AG04449 (cell line): ENCODE data around the gene JPH4.

ENCODE experiments used
- CTCF ChIA-PET: fragments of 350-600 bp; formaldehyde crosslinking; extraction: SDS; loops from one replicate; lab custom pipeline; 2021; ENCODE audit warnings: antibody characterized with exemption; lab: Yijun Ruan, JAX
- POLR2A ChIA-PET: fragments of 400-600, 350-600 bp; formaldehyde crosslinking; extraction: SDS; loops from one replicate; lab custom pipeline; 2020; ENCODE audit warnings: antibody characterized with exemption, inconsistent platforms; lab: Yijun Ruan, JAX
- DNase-seq: peaks from one replicate; pipeline ENCODE4 v3.0.0-alpha.2; 2010; ENCODE audit warnings: low read depth, low spot score
- H3K4me3 ChIP-seq: 2 replicates; pipeline ENCODE4 v1.5.1; 2011; ENCODE audit warnings: low read depth, mild to moderate bottlenecking, control low read depth, low read length
- CTCF ChIP-seq: IDR thresholded peaks from one replicate; pipeline ENCODE4 v1.5.1; 2011; ENCODE audit warnings: mild to moderate bottlenecking, moderate library complexity, low read length, control low read depth, inconsistent platforms; ENCODE audit not compliant: insufficient read depth; ENCODE audit errors: missing control alignments

The JPH4 gene

GRCh38 chr14:23544511-23545447 is 33.8 kb downstream of the JPH4 start:
- POLR2A ChIA-PET: no interaction called here
- no peak overlapping the region for H3K4me3 ChIP-seq
- DNase-seq: no peak
- CTCF ChIA-PET: interaction anchor here (1.1 to 1.2 kb wide), 2 partner anchors 10 to 19 kb away, joined by 3 read pairs; no protein-coding TSS in a partner anchor
- TF ChIP-seq CTCF: no peak

GRCh38 chr14:23543403-23543802 is 35.2 kb downstream of the JPH4 start:
- ChIA-PET POLR2A (no interaction called here), CTCF (interaction anchor here (1.1 to 7.3 kb wide), 3 partner anchors 13 to 66 kb away, joined by 6 to 72 read pairs (median 9); no protein-coding TSS in a partner anchor)
- no peak overlapping the region for H3K4me3 ChIP-seq
- no peak for DNase-seq
- no peak for TF ChIP-seq CTCF

- TF ChIP-seq CTCF: no peak
- no peak for DNase-seq
- POLR2A ChIA-PET: interaction anchor here (0.7 kb wide), 1 partner anchor 101 kb away, joined by 3 read pairs; no protein-coding TSS in a partner anchor
- CTCF ChIA-PET: interaction anchor here (0.8 to 7.3 kb wide), 8 partner anchors 12 to 65 kb away, joined by 3 to 72 read pairs (median 3); no protein-coding TSS in a partner anchor
- no peak overlapping the region for H3K4me3 ChIP-seq
Measured at GRCh38 chr14:23542261-23542660, 36.3 kb downstream of the JPH4 start.

GRCh38 chr14:23540141-23540469 is 38.5 kb downstream of the JPH4 start:
- TF ChIP-seq CTCF: no peak
- no peak overlapping the region for H3K4me3 ChIP-seq
- ChIA-PET POLR2A (no interaction called here), CTCF (interaction anchor here (0.9 to 7.3 kb wide), 9 partner anchors 10 to 63 kb away, joined by 4 to 72 read pairs (median 14); partner anchors contain the start of genes AP1G2, THTPA and ZFHX2)
- no peak for DNase-seq

- ChIA-PET POLR2A (interaction anchor here (1.0 to 1.1 kb wide), 2 partner anchors 16 to 155 kb away, joined by 3 read pairs; no protein-coding TSS in a partner anchor), CTCF (interaction anchor here (0.8 to 7.3 kb wide), 11 partner anchors 10 to 62 kb away, joined by 3 to 72 read pairs (median 11); partner anchors contain the start of genes AP1G2, THTPA and ZFHX2)
- peak; percentile 64 for TF ChIP-seq CTCF
- no peak overlapping the region for H3K4me3 ChIP-seq
- no peak for DNase-seq
Measured at GRCh38 chr14:23539248-23540140, 39.1 kb downstream of the JPH4 start.
